Testis (tissue), 2 donors: ENCODE data around the gene MADCAM1.

ENCODE experiments used
- POLR2A ChIP-seq: fragments of 450-650 bp; IDR thresholded peaks from one replicate; pipeline ENCODE4 v1.6.1; 2017; ENCODE audit warnings: antibody characterized with exemption, mild to moderate bottlenecking, moderate library complexity
- TF ChIP-seq, protein P1 (sequence below), 3 experiments: fragments of 450-650 bp in 2 of 3; fragments of 200-600 bp in 1 of 3; sonication (generic) in 1 of 3; IDR thresholded peaks; one replicate each; pipeline ENCODE4 v1.5.1; 2016 to 2019; ENCODE audit warnings: antibody characterized with exemption in 3 of 3, mild to moderate bottlenecking in 2 of 3, moderate library complexity in 1 of 3

DNA sequence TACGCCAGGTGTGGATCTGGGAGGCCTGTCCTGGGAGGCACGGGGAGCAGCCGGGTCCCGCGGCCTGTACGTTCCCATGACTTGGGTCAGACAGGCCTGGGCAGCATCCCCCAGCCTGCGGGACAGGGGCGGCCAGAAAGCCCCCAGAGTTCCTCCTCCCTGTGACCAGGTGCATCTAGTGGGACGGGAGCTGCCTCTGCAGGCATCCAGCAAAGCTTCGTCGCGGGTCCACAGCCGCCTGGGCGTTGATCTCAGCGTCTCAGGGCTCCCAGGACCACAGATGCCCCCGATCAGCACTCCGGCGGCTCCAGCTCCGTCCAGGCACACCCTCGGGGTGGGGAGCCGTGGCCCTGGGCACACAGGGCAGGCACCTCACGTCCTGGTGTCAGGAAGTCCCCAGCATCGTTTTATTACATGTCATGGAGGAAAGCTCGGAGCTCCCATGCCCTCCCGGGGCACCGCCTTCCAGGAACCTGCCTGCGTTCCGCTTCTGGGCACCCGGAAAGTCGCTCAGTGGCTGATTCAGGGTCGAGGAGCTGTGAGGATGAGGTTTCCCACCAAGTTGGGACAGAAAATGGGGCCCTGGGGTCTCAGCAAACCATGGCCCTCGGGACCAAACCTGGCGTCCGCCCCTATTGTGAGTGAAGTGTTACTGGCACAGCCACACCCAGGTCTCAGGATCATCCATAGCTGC lies 46.0 kb downstream of the MADCAM1 start:
- TF ChIP-seq POLR2A: no peak
- TF ChIP-seq, protein P1, sequence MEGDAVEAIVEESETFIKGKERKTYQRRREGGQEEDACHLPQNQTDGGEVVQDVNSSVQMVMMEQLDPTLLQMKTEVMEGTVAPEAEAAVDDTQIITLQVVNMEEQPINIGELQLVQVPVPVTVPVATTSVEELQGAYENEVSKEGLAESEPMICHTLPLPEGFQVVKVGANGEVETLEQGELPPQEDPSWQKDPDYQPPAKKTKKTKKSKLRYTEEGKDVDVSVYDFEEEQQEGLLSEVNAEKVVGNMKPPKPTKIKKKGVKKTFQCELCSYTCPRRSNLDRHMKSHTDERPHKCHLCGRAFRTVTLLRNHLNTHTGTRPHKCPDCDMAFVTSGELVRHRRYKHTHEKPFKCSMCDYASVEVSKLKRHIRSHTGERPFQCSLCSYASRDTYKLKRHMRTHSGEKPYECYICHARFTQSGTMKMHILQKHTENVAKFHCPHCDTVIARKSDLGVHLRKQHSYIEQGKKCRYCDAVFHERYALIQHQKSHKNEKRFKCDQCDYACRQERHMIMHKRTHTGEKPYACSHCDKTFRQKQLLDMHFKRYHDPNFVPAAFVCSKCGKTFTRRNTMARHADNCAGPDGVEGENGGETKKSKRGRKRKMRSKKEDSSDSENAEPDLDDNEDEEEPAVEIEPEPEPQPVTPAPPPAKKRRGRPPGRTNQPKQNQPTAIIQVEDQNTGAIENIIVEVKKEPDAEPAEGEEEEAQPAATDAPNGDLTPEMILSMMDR (IDR thresholded peaks at IDR 0.05): no peak
